Astrocyte (in vitro differentiated cells and primary cell): ENCODE results near the gene CAMK1D.

Experiments used
- EZH2 ChIP-seq: IDR thresholded peaks from 2 replicates; pipeline ENCODE4 v1.6.1; 2012; ENCODE audit warnings: mild to moderate bottlenecking, low read length, inconsistent platforms; ENCODE audit not compliant: insufficient read depth
- TF ChIP-seq, protein P1 (sequence below): IDR thresholded peaks from 2 replicates; pipeline ENCODE4 v1.5.1; 2011; ENCODE audit warnings: low read depth, mild to moderate bottlenecking, inconsistent platforms, low read length, moderate library complexity; ENCODE audit not compliant: insufficient read depth

DNA sequence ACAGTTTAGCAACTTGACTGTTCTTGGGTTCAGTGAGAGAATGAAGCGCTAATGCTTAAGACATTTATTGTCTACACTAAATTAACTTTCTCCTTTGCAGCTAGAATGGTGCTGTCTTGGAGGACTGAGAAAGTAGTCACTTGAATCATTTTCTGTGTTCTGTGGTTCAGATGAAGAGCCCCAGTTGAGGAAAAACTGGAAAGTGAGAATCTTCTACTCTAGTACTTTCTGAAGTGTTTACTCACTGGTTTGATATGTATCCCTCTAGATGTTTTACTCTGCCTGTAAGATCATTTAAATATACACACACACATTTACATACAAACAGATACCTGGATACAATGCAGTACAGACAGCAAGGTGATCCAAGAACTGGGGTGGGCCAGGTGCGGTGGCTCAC is 308.1 kb downstream of the CAMK1D start:
- TF ChIP-seq, protein P1, sequence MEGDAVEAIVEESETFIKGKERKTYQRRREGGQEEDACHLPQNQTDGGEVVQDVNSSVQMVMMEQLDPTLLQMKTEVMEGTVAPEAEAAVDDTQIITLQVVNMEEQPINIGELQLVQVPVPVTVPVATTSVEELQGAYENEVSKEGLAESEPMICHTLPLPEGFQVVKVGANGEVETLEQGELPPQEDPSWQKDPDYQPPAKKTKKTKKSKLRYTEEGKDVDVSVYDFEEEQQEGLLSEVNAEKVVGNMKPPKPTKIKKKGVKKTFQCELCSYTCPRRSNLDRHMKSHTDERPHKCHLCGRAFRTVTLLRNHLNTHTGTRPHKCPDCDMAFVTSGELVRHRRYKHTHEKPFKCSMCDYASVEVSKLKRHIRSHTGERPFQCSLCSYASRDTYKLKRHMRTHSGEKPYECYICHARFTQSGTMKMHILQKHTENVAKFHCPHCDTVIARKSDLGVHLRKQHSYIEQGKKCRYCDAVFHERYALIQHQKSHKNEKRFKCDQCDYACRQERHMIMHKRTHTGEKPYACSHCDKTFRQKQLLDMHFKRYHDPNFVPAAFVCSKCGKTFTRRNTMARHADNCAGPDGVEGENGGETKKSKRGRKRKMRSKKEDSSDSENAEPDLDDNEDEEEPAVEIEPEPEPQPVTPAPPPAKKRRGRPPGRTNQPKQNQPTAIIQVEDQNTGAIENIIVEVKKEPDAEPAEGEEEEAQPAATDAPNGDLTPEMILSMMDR: no peak
- TF ChIP-seq EZH2: no peak
